GM12878 (cell line): Measurements from ENCODE around the gene CLDN24. TPM values are rescaled to one million over a fixed set of nuclear protein-coding genes. Genes with fewer than 3 reads are reported as not detected.

Source experiments
- ATAC-seq: fragments of 200-7000 bp; cut with Tn5 transposase; 3 replicates; pipeline ENCODE4 v1.9.1; 2020; ENCODE audit warnings: mild to moderate bottlenecking, moderate library complexity
- BruUV-seq: library from RNA; stranded (reverse); fragments of 400-500 nt; replicated peaks from 2 replicates; lab custom pipeline; 2021; lab: Mats Ljungman, UMichigan
- CTCF ChIA-PET: fragments of 300-600 bp; sonication (Branson Sonifier 250); formaldehyde crosslinking; extraction: SDS; loops from one replicate; lab custom pipeline; 2021; ENCODE audit warnings: inconsistent platforms; lab: Yijun Ruan, JAX
- POLR2A ChIA-PET: fragments of 350-600 bp; formaldehyde crosslinking; extraction: SDS; loops from one replicate; lab custom pipeline; 2021; ENCODE audit warnings: inconsistent platforms; lab: Charles Lee
- RAD21 ChIA-PET: fragments of 300-600 bp; sonication (Branson Sonifier 250); formaldehyde crosslinking; loops from one replicate; lab custom pipeline; 2023; ENCODE audit warnings: antibody characterized with exemption; ENCODE audit not compliant: unreplicated experiment; lab: Charles Lee
- SMC1A ChIA-PET: fragments of 300-600 bp; sonication (Branson Sonifier 250); formaldehyde crosslinking; loops from one replicate; lab custom pipeline; 2023; ENCODE audit not compliant: unreplicated experiment, uncharacterized antibody; lab: Charles Lee
- DNase-seq: peaks from one replicate; pipeline ENCODE4 v3.0.0-alpha.2; 2011; ENCODE audit warnings: low read depth, low spot score
- FAIRE-seq: peaks from 3 replicates; lab custom pipeline; 2011; peaks lifted over from hg19 to GRCh38; lab: Jason Lieb, UNC
- H2AFZ ChIP-seq: 2 replicates; pipeline ENCODE4 v1.6.0; 2011; ENCODE audit warnings: low read depth, low read length, control low read depth; ENCODE audit not compliant: control insufficient read depth
- H3K27ac ChIP-seq: 2 replicates; pipeline ENCODE4 v1.5.1; 2011; ENCODE audit warnings: control low read depth; ENCODE audit not compliant: control insufficient read depth, insufficient read depth
- H3K27me3 ChIP-seq, 2 experiments: replicated peaks in 1 of 2; 2 replicates each; pipeline versions ENCODE4 v1.6.0 to v1.6.1; 2011; ENCODE audit warnings: low read length in 1 of 2; ENCODE audit not compliant: control insufficient read depth in 2 of 2, insufficient read depth in 2 of 2
- H3K36me3 ChIP-seq, 2 experiments: 2 replicates each; pipeline ENCODE4 v1.5.1; 2011; ENCODE audit warnings: low read length in 1 of 2; ENCODE audit not compliant: control insufficient read depth in 2 of 2, insufficient read depth in 2 of 2
- H3K4me1 ChIP-seq: 2 replicates; pipeline ENCODE4 v1.6.1; 2011; ENCODE audit warnings: mild to moderate bottlenecking, low read length, moderate library complexity, mixed read lengths; ENCODE audit not compliant: control insufficient read depth, insufficient read depth
- H3K4me2 ChIP-seq: 2 replicates; pipeline ENCODE4 v1.6.0; 2011; ENCODE audit warnings: control low read depth; ENCODE audit not compliant: control insufficient read depth, insufficient read depth
- H3K4me3 ChIP-seq: fragments of 200-600 bp; sonication (generic); 2 replicates; pipeline ENCODE4 v1.5.1; 2016
- H3K79me2 ChIP-seq: 2 replicates; pipeline ENCODE4 v1.6.0; 2011; ENCODE audit warnings: low read length; ENCODE audit not compliant: control insufficient read depth, insufficient read depth
- H3K9ac ChIP-seq: 2 replicates; pipeline ENCODE4 v1.8.0; 2011; ENCODE audit warnings: low read length, control low read depth, mixed read lengths; ENCODE audit not compliant: control insufficient read depth, insufficient read depth
- H3K9me3 ChIP-seq: replicated peaks from 3 replicates; pipeline ENCODE4 v1.5.1; 2011; ENCODE audit warnings: mild to moderate bottlenecking, low read length; ENCODE audit not compliant: control insufficient read depth, insufficient read depth
- H4K20me1 ChIP-seq: 2 replicates; pipeline ENCODE4 v1.6.0; 2011; ENCODE audit not compliant: control insufficient read depth, insufficient read depth
- BHLHE40 ChIP-seq, 2 experiments: fragments of 450-650 bp in 1 of 2; IDR thresholded peaks; 2 replicates each; pipeline ENCODE4 v1.6.1; 2011 to 2017; ENCODE audit warnings: low read depth in 2 of 2, borderline replicate concordance in 1 of 2, improper control_type of control experiment in 1 of 2, low read length in 1 of 2, mild to moderate bottlenecking in 1 of 2
- SMAD5 ChIP-seq: IDR thresholded peaks from 2 replicates; pipeline ENCODE4 v1.6.1; 2016; ENCODE audit warnings: antibody characterized with exemption, low read depth
- ZNF217 ChIP-seq: fragments of 450-650 bp; IDR thresholded peaks from 2 replicates; pipeline ENCODE4 v1.6.1; 2017; ENCODE audit warnings: antibody characterized with exemption, mild to moderate bottlenecking
- WGBS: methylation state at CpG from one replicate; pipeline ENCODE4 v1.1.6; 2016; ENCODE audit warnings: low lambda C conversion rate; ENCODE audit not compliant: insufficient replicate concordance, insufficient coverage; ENCODE audit errors: missing lambda C conversion rate; 5-methylcytosine and 5-hydroxymethylcytosine counted together
- in situ Hi-C: fragments of 300-500 bp; cut with MboI; formaldehyde crosslinking; loops from 9 replicates; pipeline ENCODE4 v1.14.3; 2018; ENCODE audit warnings: mixed read lengths
- intact Hi-C: fragments of 100-400 bp; cut with micrococcal nuclease; formaldehyde crosslinking; loops from one replicate; pipeline ENCODE4 v1.14.2; 2022; ENCODE audit not compliant: unreplicated experiment
- polyA plus RNA-seq, 11 experiments: library from polyadenylated mRNA; depleted of rRNA in 4 of 11; unstranded in 6 of 11; stranded (reverse) in 5 of 11; fragments of >200 nt; fragmentation: Nextera tagmentation in 4 of 11; fragmentation: Illumina TruSeq in 1 of 11; extraction: Ambion mirVana in 4 of 11; extraction: Trizol in 1 of 11; gene quantifications; 1 replicate in 1 of 11; 2 replicates in 10 of 11; pipeline versions ENCODE4 v1.2.1 to v1.2.3, GENCODE V29; 2011 to 2016; ENCODE audit warnings: inconsistent platforms in 2 of 11, missing spikeins in 2 of 11, low read depth in 1 of 11
- total RNA-seq, 4 experiments: library from RNA; depleted of rRNA in 3 of 4; stranded (reverse); fragments of >200 nt in 3 of 4; fragmentation: Illumina TruSeq in 1 of 4; extraction: Trizol in 1 of 4; gene quantifications; 2 replicates each; pipeline versions ENCODE4 v1.2.1 to v1.2.3, GENCODE V29; 2013 to 2021

The CLDN24 gene
- total and polyA plus RNA-seq, 10 of the 15 experiments (the other 5 are each of a cell fraction or from before 2014, with no cell fraction given), result not detected

DNA sequence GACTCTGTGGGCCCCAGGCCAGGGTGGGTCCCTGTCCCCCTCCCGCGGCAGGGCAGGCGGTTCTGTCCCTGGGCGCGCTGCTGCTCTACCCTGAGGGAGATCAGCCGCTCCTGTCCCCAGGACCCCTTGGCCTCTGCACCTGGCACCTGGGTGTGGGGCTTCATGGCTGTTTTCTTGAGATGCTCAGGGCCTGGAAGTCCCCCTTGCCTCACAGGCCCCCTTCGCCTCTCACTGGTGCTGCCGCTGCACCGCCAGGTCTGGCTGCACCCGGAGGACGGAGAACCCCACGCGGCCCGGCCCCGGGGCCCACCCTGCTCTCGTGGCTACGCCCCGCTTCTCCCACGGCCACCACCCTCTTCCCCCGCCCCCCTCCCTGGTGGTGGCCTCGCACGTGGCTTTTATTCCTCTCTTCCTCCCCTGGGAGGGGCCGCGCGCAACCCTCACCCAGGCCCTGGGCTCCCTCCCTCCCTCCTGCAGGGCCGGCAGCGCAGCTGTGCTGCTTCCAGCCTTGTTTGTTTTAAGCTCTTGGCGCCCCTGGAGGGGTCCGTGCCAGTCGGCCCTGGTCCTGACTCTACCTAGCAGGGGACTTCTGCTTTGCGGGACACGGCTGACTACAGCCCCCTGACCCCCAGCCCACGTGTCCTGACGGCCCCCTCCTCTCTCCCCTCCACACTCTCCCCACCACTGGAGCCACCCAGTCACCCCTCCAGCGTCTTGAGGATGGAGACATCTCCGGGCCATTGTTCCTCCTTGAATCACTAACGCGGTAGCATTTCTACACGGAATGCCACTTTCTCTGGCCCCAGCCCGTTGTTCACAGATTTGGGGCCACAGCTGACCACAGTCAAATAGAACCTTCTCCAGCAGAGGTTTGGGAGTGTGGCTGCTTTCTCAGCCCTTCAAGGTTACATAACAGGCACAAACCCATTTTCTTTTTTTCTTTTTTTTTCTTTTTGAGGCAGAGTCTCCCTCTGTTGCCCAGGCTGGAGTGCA lies 20.6 kb upstream of the CLDN24 start:
- Histone ChIP-seq H3K79me2 (no peaks in the 10 kb centered on the region), H3K4me2 (no peak overlapping the region), H3K9ac (no peak overlapping the region), H3K36me3 (no peaks in the 10 kb centered on the region), H4K20me1 (no peaks in the 10 kb centered on the region), H2AFZ (no peak overlapping the region), H3K4me1 (no peaks in the 10 kb centered on the region), H3K9me3 (no peaks in the 10 kb centered on the region), H3K27ac (no peak overlapping the region), H3K27me3 (no peaks in the 10 kb centered on the region; a peak in 1 of 4 replicates), H3K4me3 (no peak overlapping the region)
- RAD21 ChIA-PET, result no interaction called here
- FAIRE-seq (no peak), ATAC-seq (peak; percentile 38), DNase-seq (no peak)
- WGBS, result 42% methylated on average over 19 of the region's 40 CpGs
- no peak for TF ChIP-seq SMAD5
- TF ChIP-seq BHLHE40 (IDR thresholded peaks at IDR 0.05; ENCODE audit: borderline replicate concordance in 1 of 2, low read depth in 2 of 2, low read length in 1 of 2), result peak in 1 of 2 experiments; percentile 54; a peak in 1 of 4 replicates
- CTCF ChIA-PET, result no interaction called here
- SMC1A ChIA-PET, result no interaction called here
- no TSS peak for BruUV-seq
- intact Hi-C loops (no loop called here), in situ Hi-C loops (no loop called here)
- POLR2A ChIA-PET, result no interaction called here

DNA sequence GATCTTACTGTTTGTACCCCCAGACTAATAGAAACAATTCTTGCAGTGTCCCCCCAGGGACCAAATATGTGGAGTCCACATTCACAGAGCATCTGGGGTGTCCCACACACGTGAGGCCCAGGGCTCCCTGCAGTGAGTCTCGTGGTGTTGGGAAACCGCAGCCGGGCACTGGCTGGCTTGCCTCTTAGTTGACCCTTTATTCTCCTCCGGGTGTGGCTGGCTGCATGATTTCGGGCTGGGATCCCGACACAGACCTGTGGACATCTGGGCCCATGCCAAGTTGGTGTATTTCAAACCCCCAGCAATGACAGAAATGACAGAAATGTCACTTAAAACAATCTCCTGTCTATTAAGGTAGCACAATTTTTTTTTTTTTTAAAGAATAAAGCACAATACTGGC lies 15.6 kb upstream of the CLDN24 start:
- Histone ChIP-seq H3K4me1 (no peaks in the 10 kb centered on the region), H3K9me3 (no peaks in the 10 kb centered on the region), H3K36me3 (no peaks in the 10 kb centered on the region), H3K27me3 (no peaks in the 10 kb centered on the region), H3K79me2 (no peaks in the 10 kb centered on the region), H3K27ac (no peak overlapping the region), H2AFZ (no peak overlapping the region), H3K4me3 (no peak overlapping the region), H3K4me2 (no peak overlapping the region), H4K20me1 (no peaks in the 10 kb centered on the region), H3K9ac (no peak overlapping the region)
- no peak for FAIRE-seq
- in situ Hi-C loops (no loop called here), intact Hi-C loops (no loop called here)
- no peak for TF ChIP-seq ZNF217
- ChIA-PET RAD21 (no interaction called here), CTCF (no interaction called here), POLR2A (no interaction called here), SMC1A (no interaction called here)
- no TSS peak for BruUV-seq
- no peak for DNase-seq
- WGBS, result 46% methylated on average over 7 of the region's 7 CpGs
- no peak for ATAC-seq
